Skin epidermis (tissue), 12 donors: ENCODE results near the gene CRYGC.
"Not testable (repeated sequence)": the region's sequence is repeated elsewhere in the genome, so short reads cannot be mapped to it uniquely, and the experiment has no call there.

Experiments
- H3K27ac ChIP-seq, 21 experiments: fragments of 200-600 bp; sonication (generic) in 11 of 21; one replicate each; pipeline ENCODE4 v1.5.0; 2020; ENCODE audit warnings: mild to moderate bottlenecking in 3 of 21, inconsistent platforms in 2 of 21, moderate library complexity in 2 of 21
- H3K4me3 ChIP-seq, 7 experiments: fragments of 200-600 bp; sonication (generic) in 2 of 7; one replicate each; pipeline ENCODE4 v1.5.0; 2020; ENCODE audit warnings: inconsistent platforms in 2 of 7, mild to moderate bottlenecking in 2 of 7, moderate library complexity in 1 of 7

The CRYGC gene

DNA sequence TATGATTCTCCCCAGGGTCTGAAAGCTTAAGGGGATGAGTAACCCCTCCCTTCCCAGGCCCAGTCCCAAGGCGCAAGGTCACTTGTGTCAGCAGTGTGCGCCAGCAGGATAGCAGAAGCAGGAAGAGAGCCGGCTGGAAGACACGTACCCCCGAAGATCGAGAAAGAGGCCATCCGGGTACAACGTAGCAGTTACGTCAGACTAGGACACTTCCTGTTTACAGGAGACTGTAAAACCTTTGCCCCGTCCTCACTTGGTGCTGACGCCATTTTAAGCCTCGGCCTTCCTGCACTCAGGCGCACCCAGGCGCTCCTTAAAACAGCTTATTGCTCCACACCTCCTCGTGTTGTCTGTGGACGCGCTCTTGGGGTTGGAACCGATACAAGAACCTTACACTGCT lies 9.8 kb upstream of the CRYGC start:
- H3K4me3 ChIP-seq, result no peak overlapping the region
- H3K27ac ChIP-seq, result no peak overlapping the region

DNA sequence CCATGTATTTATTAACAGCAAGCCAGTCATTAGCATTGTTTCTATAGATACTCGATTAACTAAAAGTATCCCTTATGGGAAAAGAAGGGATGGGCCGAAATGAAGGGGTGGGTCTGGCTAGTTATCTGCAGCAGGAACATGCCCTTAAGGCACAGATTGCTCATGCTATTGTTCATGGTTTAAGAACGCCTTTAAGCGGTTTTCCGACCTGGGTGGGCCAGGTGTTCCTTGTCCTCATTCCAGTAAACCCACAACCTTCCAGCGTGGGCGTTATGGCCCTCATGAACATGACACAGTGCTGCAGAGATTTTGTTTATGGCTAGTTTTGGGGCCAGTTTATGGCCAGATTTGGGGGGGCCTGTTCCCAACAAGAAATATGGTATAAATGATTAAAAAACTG lies 8.7 kb upstream of the CRYGC start:
- not testable (repeated sequence) for H3K27ac ChIP-seq, H3K4me3 ChIP-seq

DNA sequence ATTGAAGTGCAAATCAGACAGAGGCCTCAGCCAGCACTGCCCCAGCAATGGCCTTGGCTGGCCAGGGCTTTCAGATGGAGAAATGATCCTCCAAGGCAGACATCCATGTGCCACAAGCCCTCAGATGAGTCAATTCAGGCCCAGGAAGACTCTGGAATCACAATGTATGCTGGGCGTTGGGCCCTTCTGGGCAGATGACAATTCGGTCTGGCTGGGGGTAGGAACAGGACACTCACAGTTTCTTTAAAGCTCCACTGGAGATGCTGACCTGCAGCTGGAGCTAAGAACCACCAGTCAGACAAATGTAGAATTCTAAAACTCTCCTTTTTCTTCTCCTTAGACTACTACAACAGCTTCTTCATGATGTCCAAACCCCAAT lies 7.1 kb upstream of the CRYGC start:
- H3K27ac ChIP-seq, result no peak overlapping the region

DNA sequence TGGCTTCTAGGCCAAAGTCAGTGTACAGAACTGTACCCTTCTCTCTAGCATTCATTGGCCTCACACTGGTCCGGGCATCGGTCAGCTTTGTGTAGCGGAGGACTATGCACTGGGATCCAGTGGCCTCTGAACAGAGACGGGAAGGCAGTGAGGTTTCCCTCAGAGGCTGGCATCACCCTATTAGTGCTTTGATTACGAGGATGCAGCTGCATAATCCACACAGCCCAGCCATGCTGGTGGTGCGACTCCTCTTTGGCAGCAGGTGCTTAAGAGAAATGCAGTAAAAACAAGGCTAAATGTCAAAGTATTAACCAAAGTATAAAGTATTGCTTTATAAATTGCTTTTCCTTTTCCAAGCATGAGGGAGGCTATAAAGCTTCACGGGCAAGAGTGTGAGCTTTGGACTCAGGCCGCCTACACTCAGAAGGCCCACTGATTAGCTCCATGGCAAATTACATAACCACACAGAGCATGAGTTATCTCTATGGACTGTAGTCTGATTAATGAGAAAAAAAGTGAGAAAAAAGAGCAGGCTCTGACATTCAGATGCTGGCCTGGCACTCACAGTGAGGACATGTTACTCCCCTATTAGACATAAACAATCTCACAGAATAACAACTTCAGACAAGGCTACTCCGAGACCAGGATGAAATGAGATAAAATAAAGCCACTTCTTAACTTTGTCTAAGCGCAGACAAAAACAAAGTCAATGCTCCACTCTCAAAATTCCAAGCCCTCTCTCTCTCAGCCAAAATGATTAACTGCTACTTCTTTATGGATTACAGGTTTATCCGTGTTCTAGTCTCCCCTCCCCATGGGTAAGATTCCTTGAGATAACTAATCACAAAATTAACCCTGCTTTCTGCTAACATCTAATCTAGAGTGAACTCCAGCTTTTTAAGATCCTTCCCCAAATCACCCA lies 6.4 kb upstream of the CRYGC start:
- Histone ChIP-seq H3K4me3 (no peak overlapping the region), H3K27ac (no peak overlapping the region)

More for the DNA sequence above, 7.1 kb upstream of the CRYGC start:
- no peak overlapping the region for H3K4me3 ChIP-seq

DNA sequence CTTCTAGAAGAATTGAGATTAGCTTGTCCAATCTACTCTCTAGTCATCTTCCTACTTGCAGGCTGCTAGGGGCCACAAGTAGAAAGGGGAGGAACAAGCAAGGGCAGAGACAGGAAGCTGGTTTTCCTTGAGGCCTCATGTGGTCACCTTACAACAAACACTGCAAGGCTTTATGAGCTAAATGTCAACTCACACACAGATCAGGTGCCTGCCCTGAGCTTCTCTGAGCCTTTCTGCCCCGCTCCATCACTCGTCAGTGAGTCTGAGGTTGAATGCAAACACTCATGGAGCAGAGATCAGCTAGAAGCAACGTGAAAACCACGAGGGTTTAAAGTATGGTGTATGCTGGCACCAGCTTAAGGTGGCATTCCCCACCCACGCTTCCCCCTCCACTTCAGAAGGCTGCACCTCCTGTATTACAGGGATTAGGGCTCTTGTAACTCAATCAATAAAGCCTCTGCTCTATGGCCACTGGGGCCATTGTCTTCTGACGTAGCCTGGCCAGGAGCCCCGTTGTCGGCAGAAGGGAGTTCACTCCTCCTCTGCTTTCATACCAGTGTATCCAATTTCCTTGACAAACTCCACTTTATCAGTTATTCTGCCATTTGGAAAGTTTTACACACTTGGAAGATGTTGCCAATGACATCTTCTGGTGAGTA lies 5.4 kb upstream of the CRYGC start:
- Histone ChIP-seq H3K4me3 (no peak overlapping the region), H3K27ac (no peak overlapping the region)

DNA sequence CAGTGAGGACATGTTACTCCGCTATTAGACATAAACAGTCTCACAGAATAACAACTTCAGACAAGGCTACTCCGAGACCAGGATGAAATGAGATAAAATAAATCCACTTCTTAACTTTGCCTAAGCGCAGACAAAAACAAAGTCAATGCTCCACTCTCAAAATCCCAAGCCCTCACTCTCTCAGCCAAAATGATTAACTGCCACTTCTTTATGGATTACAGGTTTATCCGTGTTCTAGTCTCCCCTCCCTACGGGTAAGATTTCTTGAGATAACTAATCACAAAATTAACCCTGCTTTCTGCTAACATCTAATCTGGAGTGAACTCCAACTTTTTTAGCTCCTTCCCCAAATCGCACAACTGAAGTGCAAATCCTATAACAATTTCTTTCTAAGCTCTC lies 1.1 kb upstream of the CRYGC start:
- Histone ChIP-seq H3K27ac (no peak overlapping the region), H3K4me3 (no peak overlapping the region)

DNA sequence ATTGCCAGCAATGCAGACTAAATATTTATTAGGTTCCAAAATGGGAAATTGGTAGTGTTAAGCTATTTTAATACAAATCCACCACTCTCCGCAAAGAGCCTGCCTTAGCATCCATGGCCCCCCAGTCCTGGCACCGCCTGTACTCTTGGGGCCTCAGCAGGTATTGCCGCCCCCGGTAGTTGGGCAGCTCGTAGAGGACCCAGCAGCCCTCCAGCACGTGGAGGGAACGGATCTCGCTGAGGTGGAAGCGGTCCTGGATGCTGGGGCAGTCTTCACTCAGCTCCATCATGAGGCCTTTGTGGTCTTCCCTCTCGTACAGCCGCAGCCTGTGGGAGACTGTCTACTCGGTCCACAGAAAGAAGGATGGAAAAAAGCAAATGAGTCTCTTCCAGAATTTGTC lies 1.5 kb downstream of the CRYGC start:
- Histone ChIP-seq H3K27ac (no peak overlapping the region), H3K4me3 (no peak overlapping the region)

DNA sequence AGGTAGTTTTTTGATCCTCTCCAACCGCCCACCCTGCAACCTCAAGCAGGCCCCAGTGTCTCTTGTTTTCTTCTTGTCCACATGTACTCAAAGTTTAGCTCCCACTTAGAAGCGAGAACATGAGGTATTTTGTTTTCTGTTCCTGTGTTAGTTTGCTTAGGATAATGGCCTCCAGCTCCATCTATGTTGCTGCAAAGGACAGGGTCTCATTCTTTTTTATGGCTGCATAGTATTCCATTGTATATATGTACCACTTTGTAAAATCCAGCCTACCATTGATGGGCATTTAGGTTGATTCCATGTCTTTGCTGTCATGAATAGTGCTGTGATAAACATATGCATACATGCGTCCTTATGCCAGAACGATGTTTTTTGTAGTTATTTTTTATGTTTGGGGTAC lies 2.5 kb downstream of the CRYGC start:
- Histone ChIP-seq H3K27ac (no peak overlapping the region), H3K4me3 (no peak overlapping the region)

DNA sequence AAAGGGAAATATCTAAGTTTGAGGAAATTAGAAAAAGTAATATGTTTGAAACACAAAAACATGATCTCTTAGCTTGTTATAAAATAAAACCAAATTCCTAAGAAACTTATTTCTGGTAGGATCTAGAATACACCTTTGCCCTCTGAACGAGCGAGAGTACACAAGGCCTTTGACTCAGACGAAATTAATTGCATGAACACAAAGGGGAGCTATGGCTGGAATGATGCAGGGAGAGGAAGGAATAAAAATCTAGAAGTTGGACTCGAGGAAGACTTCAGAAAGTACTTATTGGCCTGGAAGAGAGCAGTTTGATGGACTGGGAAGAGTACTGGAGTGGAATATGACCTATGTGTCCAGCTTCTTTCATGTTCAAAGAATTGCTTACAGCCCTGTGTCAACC lies 4.4 kb downstream of the CRYGC start:
- Histone ChIP-seq H3K4me3 (no peak overlapping the region), H3K27ac (no peak overlapping the region)

DNA sequence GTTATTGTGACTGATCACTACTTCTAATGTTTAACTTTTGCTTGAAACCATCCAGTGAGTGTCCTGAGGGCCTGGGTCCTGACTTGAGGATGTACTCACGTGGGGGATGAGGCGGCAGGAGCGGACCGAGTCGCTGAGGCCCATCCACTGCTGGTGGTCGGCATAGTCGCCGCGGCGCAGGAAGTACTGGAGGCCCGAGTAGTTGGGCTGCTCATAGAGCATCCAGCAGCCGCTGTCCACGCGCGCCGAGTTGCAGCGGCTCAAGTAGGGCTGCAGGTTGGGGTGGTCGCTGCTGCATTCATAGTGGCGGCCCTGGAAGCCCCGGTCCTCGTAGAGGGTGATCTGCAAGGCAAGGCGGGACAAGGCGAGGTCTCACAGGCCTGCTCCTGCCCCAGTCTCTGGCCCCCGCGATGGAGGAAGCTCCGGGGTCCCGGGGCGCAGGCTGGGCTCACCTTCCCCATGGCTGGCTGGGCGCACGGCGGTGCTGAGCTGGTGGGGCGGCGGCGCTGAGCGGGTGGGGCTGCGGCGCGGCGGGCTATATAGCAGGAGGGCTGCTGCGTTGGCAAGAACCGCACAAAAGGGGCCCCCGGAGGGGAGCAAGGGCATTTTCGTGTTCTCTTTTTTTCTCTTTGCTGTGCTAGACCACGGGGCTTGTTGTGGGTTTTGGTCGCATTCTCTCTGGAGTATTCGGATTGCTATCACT lies 5.5 kb downstream of the CRYGC start, which contains the start of gene CRYGD:
Gene CRYGD (minus strand): TSS at position 512 of the 703 bp plus-strand sequence. CDS start 51 bp downstream, at position 461.
- H3K27ac ChIP-seq, result not testable (repeated sequence)
- H3K4me3 ChIP-seq, result peak within 1 kb of the TSS in 1 of 7 experiments; percentile 8

DNA sequence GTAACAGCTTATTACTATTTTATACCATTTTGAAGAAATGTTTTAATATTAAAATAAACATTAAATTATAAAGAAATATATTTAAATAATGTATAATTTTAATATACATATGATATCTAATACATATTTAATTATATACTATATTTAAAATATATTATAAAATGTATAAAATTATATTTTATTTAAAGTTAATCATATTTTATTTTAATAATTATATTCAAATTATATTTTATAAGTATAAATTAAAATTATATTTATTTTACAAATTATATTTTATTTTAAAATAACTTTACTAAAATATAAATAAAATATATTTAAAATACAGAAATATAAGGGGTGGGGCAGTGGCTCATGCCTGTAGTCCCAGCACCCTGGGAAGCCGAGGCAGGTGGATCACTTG lies 7.4 kb downstream of the CRYGC start:
- no peak overlapping the region for H3K27ac ChIP-seq
- no peak overlapping the region for H3K4me3 ChIP-seq

DNA sequence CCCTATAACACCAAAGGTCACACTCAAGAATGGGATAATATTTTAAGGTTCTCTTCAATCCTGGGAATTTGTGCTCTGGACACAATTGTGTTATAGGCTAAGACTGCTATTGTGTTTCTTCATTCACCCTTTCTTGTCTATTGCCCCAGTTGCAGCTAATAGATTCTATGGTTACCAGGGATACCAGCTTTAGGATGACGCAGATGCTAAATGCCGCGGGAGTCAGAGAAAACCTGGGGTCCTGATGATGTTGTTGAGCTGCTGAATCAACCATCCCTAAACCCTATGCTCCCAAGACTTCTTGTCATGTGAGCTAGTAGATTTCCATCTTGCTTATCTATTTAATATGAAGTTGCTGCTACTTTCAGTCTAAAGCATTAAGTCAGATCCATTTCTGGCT lies 10.7 kb downstream of the CRYGC start:
- no peak overlapping the region for H3K4me3 ChIP-seq
- H3K27ac ChIP-seq, result no peak overlapping the region

DNA sequence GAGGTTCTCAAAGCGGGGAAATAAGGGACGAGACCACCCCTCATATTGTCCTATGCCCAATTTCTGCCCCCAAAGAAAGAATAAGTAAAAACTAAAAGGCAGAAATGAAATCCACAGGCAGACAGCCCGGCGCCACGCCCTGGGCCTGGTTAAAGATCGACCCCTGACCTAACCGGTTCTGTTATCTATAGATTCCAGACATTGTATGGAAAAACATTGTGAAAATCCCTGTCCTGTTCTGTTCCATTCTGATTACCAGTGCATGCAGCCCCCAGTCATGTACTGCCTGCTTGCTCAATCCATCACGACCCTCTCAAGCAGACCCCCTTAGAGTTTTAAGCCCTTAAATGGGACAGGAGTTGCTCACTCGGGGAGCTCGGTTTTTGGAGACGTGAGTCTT lies 12.2 kb downstream of the CRYGC start:
- not testable (repeated sequence) for H3K27ac ChIP-seq, H3K4me3 ChIP-seq

DNA sequence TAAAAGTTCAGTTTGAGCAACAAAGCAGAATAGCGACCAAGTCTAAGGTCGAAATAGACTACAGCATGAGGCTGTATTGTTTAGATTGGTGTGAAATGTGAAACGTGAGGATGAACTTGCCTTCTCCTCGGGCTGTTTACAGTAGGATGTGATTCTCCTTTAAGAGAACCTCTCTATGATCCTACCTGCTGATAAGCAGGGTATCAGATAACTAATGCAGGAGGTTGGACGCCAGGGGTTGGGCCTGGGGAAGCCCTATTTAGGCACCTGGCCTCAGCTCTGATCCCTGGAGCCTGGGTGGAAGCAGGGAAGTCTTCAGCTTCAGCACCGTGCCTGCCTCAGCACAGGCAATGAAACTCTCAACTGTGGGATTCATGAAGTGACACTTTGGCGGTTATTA lies 16.7 kb downstream of the CRYGC start:
- Histone ChIP-seq H3K4me3 (no peak overlapping the region), H3K27ac (no peak overlapping the region)

DNA sequence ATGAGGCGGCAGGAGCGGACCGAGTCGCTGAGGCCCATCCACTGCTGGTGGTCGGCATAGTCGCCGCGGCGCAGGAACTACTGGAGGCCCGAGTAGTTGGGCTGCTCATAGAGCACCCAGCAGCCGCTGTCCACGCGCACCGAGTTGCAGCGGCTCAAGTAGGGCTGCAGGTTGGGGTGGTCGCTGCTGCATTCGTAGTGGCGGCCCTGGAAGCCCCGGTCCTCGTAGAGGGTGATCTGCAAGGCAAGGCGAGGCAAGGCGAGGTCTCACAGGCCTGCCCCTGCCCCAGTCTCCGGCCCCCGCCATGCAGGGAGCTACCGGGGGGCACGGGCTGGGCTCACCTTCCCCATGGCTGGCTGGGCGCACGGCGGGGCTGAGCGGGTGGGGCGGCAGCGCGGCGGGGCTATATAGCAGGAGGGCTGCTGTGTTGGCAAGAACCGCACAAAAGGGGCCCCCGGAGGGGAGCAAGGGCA lies 17.3 kb downstream of the CRYGC start:
- H3K4me3 ChIP-seq, H3K27ac ChIP-seq: not testable (repeated sequence)

DNA sequence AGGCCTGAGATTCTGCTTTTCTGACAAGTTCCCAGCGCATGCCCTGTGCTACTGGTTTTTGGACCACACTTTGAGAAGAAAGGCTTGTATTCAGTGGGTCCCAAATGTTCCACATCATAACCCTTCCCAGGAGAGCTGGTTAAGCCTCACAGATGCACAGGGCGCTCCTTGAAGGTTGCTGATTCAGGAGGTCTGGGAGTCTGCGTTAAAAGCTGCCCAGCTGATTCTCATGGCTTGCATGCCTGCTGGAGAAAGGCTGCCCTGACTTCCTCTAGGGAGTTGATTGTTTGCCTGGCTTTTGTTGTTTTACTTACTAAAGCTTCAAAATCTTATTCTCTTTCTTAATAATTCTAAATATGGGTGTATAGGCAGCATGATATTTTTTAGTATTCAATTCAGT lies 26.0 kb downstream of the CRYGC start:
- no peak overlapping the region for H3K4me3 ChIP-seq
- H3K27ac ChIP-seq, result no peak overlapping the region

DNA sequence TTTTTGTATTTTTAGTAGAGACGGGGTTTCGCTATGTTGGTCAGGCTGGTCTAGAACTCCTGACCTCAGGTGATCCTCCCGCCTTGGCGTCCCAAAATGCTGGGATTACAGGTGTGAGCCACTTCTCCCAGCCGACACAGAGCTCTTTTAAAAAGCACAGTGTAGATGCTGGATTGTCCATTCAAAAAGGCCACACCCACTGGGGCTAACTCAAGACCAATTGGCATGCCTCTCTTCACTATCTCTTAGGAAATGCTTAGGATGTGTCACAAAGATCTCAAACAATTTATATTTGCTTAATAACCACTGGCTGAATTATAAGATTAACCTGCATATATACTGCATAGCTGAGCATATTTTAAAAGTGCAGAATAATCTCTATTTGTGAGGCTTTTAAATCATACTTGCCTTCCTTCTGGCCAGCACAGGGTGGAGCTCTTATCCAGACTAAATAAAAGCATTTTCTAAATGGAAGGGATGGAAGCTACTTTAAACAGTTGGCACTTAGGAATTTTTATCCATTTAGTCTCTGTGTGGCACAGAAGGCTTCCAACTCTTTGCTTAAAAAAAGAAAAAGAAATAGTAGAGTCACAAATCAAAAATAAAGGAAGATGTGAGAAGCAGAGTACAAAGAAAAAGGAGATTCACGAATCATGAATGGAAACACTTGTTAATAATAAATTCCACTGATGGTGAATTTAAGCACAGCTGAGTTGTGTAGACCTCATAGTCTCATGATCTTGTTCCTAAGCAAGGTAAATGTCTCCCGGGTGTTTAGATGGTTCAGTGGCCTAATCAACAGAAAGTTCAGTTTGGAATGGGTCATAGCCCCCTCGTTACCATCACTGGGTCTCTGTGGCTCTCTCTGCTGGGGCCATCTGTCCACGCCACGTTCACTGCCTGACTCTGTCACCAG lies 27.7 kb downstream of the CRYGC start:
- H3K27ac ChIP-seq, result peak overlapping the region in 1 of 21 experiments; percentile 27
- H3K4me3 ChIP-seq, result no peak overlapping the region

DNA sequence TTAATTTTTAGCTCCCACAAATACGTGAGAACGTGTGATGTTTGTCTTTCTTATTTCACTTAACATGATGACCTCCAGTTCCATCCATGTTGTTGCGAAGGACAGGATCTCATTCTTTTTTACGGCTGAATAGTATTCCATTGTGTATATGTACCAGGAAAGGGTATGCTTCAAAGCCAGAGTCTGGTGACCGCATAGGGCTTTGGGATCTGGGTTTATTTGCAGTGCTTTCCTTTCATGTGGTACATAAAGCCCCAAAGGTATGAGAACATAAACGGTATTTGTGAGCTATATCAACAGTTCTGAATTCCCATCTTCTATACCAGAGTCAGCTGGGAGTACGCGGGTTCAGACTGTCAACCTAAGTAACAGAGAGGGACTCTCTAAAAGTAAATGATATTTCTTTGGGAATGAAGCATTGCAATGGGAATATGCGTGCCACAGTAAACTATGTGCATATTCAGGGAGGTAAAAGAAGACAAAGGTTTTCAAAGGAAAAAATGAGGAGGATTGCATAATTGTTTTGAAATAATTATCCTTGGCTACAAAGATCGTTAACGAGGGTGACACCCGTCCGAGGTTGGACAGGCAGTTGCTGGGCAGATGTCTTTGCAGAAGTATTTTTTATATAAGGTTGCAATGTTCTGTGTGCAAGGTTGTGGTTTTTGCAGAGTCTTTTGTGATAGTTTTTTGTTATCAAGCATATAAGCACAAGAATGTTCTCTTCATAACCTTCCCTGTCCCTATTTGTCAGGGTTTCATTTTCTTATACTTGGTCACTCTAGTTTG lies 29.8 kb downstream of the CRYGC start:
- no peak overlapping the region for H3K4me3 ChIP-seq
- no peak overlapping the region for H3K27ac ChIP-seq

DNA sequence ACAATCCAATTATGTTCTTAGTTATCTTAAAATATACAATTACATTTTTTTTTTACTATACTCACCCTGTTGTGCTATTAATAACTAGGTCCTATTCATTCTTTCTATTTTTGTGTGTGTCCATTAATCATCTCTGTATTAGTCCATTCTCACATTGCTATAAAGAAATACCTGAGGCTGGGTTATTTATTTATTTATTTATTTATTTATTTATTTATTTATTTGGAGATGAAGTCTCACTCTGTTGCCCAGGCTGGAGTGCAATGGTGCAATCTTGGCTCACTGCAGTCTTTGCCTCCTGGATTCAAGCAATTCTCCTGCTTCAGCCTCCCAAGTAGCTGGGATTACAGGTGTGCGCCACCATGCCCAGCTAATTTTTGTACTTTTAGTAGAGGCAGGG lies 30.9 kb downstream of the CRYGC start:
- H3K27ac ChIP-seq, H3K4me3 ChIP-seq: not testable (repeated sequence)
